Measurements from ENCODE around the gene KIF16B.

- no peak for TF ChIP-seq EZH2phosphoT487 (IDR thresholded peaks at IDR 0.05; ENCODE audit: borderline replicate concordance, low read length)
- TF ChIP-seq CTCF (conservative IDR thresholded peaks at IDR 0.05; ENCODE audit: low read depth, low read length): no peak
Observed at GRCh38 chr20:16265334-16265733, 307.9 kb downstream of the KIF16B start.

Measured in PC-3 (cell line).